HCT116 (cell line): ENCODE data around the gene EIF6. TPM values are rescaled to one million over a fixed set of nuclear protein-coding genes. Genes with fewer than 3 reads are reported as not detected.
A peak's percentile ranks its signal among the peaks of the same experiment; 100 is the strongest.

Source experiments
- ATAC-seq: fragments of 200-7000 bp; cut with Tn5 transposase; 2 replicates; pipeline ENCODE4 v1.9.1; 2020; ENCODE audit warnings: mild to moderate bottlenecking, moderate library complexity
- BruUV-seq: library from RNA; stranded (reverse); fragments of 400-500 nt; replicated peaks from 2 replicates; lab custom pipeline; 2021; lab: Mats Ljungman, UMichigan
- CTCF ChIA-PET: fragments of 300-600 bp; sonication (Branson Sonifier 250); formaldehyde crosslinking; loops from one replicate; lab custom pipeline; 2021; ENCODE audit warnings: antibody characterized with exemption; lab: Charles Lee
- POLR2A ChIA-PET: fragments of 300-600, 350-600 bp; sonication (Branson Sonifier 250); formaldehyde crosslinking; loops from one replicate; lab custom pipeline; 2021; ENCODE audit warnings: antibody characterized with exemption; lab: Charles Lee
- RAD21 ChIA-PET, 2 experiments: fragments of 300-600 bp; sonication (Branson Sonifier 250); formaldehyde crosslinking; loops; one replicate each; lab custom pipeline; 2023; ENCODE audit warnings: low total read pairs in 2 of 2; ENCODE audit not compliant: uncharacterized antibody in 2 of 2, unreplicated experiment in 2 of 2, low non-redundant PET in 1 of 2; lab: Charles Lee
- DNase-seq: peaks from one replicate; pipeline ENCODE4 v3.0.0-alpha.2; 2010; ENCODE audit warnings: low read depth, low spot score
- H2AFZ ChIP-seq: fragments of 200-600 bp; shearing (Covaris generic), sonication (generic); 2 replicates; pipeline ENCODE4 v1.6.1; 2017; ENCODE audit warnings: low read depth, mixed run types, mixed read lengths, antibody characterized with exemption, low read length; ENCODE audit not compliant: poor library complexity, severe bottlenecking
- H3K27ac ChIP-seq: 2 replicates; pipeline ENCODE4 v1.5.1; 2012; ENCODE audit warnings: low read depth, low read length
- H3K27me3 ChIP-seq: fragments of 200-600 bp; sonication (generic); 2 replicates; pipeline ENCODE4 v1.6.1; 2016; ENCODE audit warnings: mixed run types, low read length, mixed read lengths; ENCODE audit not compliant: insufficient read depth
- H3K36me3 ChIP-seq, 2 experiments: fragments of 200-500 bp in 1 of 2; fragments of 200-600 bp in 1 of 2; sonication (Bioruptor generic) in 1 of 2; sonication (generic) in 1 of 2; 2 replicates each; pipeline versions ENCODE4 v1.5.1 to v1.6.1; 2014 to 2016; ENCODE audit warnings: low read length in 2 of 2, inconsistent platforms in 1 of 2, mixed read lengths in 1 of 2, mixed run types in 1 of 2; ENCODE audit not compliant: insufficient read depth in 2 of 2, control insufficient read depth in 1 of 2
- H3K4me1 ChIP-seq, 2 experiments: fragments of 200-600 bp in 1 of 2; sonication (generic) in 1 of 2; 2 replicates each; pipeline versions ENCODE4 v1.5.1 to v1.6.1; 2012 to 2017; ENCODE audit warnings: low read length in 2 of 2, inconsistent platforms in 1 of 2, mild to moderate bottlenecking in 1 of 2, mixed read lengths in 1 of 2, mixed run types in 1 of 2, moderate library complexity in 1 of 2; ENCODE audit not compliant: insufficient read depth in 2 of 2, control insufficient read depth in 1 of 2
- H3K4me2 ChIP-seq: fragments of 200-600 bp; sonication (generic); 2 replicates; pipeline ENCODE4 v1.6.1; 2017; ENCODE audit warnings: mixed run types, low read length, mixed read lengths
- H3K4me3 ChIP-seq, 2 experiments: fragments of 200-600 bp in 1 of 2; sonication (generic) in 1 of 2; replicated peaks in 1 of 2; 2 replicates each; pipeline ENCODE4 v1.5.1; 2011 to 2016; ENCODE audit warnings: low read length in 2 of 2, control low read depth in 1 of 2, low read depth in 1 of 2, mild to moderate bottlenecking in 1 of 2, mixed read lengths in 1 of 2, mixed run types in 1 of 2
- H3K79me2 ChIP-seq: fragments of 200-600 bp; sonication (generic); 2 replicates; pipeline ENCODE4 v1.6.1; 2017; ENCODE audit warnings: mild to moderate bottlenecking, mixed run types, low read length, moderate library complexity, mixed read lengths; ENCODE audit not compliant: insufficient read depth
- H3K9ac ChIP-seq: fragments of 200-600 bp; sonication (generic); 2 replicates; pipeline ENCODE4 v1.6.1; 2016; ENCODE audit warnings: low read length, mixed read lengths
- H3K9me2 ChIP-seq: fragments of 200-600 bp; sonication (generic), shearing (Covaris generic); 2 replicates; pipeline ENCODE4 v1.6.1; 2017; ENCODE audit warnings: mixed run types, mild to moderate bottlenecking, moderate library complexity; ENCODE audit not compliant: insufficient read depth
- H3K9me3 ChIP-seq, 2 experiments: fragments of 200-500 bp in 1 of 2; fragments of 200-600 bp in 1 of 2; sonication (Bioruptor generic) in 1 of 2; sonication (generic) in 1 of 2; 2 replicates each; pipeline ENCODE4 v1.6.1; 2014 to 2017; ENCODE audit warnings: low read length in 2 of 2, mixed read lengths in 2 of 2, inconsistent platforms in 1 of 2, low read depth in 1 of 2, mild to moderate bottlenecking in 1 of 2, mixed run types in 1 of 2, moderate library complexity in 1 of 2; ENCODE audit not compliant: control insufficient read depth in 1 of 2, insufficient read depth in 1 of 2
- H4K20me1 ChIP-seq: fragments of 200-600 bp; sonication (generic), shearing (Covaris generic); 2 replicates; pipeline ENCODE4 v1.6.1; 2017; ENCODE audit warnings: mixed run types, mild to moderate bottlenecking, moderate library complexity; ENCODE audit not compliant: insufficient read depth
- CBX3 ChIP-seq: IDR thresholded peaks from 2 replicates; pipeline ENCODE4 v1.6.1; 2012; ENCODE audit warnings: low read depth
- CEBPB ChIP-seq: IDR thresholded peaks from 2 replicates; pipeline ENCODE4 v1.6.1; 2012; ENCODE audit warnings: low read depth
- ELF1 ChIP-seq: IDR thresholded peaks from 2 replicates; pipeline ENCODE4 v1.6.1; 2012; ENCODE audit warnings: low read depth, borderline replicate concordance
- EZH2 ChIP-seq: fragments of 200-600 bp; sonication (generic); IDR thresholded peaks from 2 replicates; pipeline ENCODE4 v1.6.1; 2017; ENCODE audit warnings: antibody characterized with exemption, mixed run types
- EZH2phosphoT487 ChIP-seq: fragments of 200-600 bp; IDR thresholded peaks from 2 replicates; pipeline ENCODE4 v1.6.1; 2018; ENCODE audit warnings: antibody characterized with exemption, borderline replicate concordance
- FOSL1 ChIP-seq: IDR thresholded peaks from 2 replicates; pipeline ENCODE4 v1.6.1; 2012; ENCODE audit warnings: low read depth
- JUND ChIP-seq: IDR thresholded peaks from 2 replicates; pipeline ENCODE4 v1.6.1; 2012
- POLR2A ChIP-seq: IDR thresholded peaks from 2 replicates; pipeline ENCODE4 v1.7.0; 2011; ENCODE audit warnings: borderline replicate concordance; ENCODE audit not compliant: insufficient read depth, insufficient read length; ENCODE audit errors: extremely low read depth
- POLR2AphosphoS5 ChIP-seq: IDR thresholded peaks from 2 replicates; pipeline ENCODE4 v1.6.1; 2011; ENCODE audit warnings: mild to moderate bottlenecking, low read depth, low read length, moderate library complexity
- RAD21 ChIP-seq: IDR thresholded peaks from 2 replicates; pipeline ENCODE4 v1.6.1; 2012; ENCODE audit warnings: low read depth, mild to moderate bottlenecking
- SIN3A ChIP-seq: IDR thresholded peaks from 2 replicates; pipeline ENCODE4 v1.6.1; 2012; ENCODE audit warnings: low read depth
- SP1 ChIP-seq: IDR thresholded peaks from 2 replicates; pipeline ENCODE4 v1.6.1; 2012; ENCODE audit warnings: low read depth
- TCF7L2 ChIP-seq: IDR thresholded peaks from 2 replicates; pipeline ENCODE4 v1.7.0; 2011; ENCODE audit warnings: borderline replicate concordance, inconsistent platforms; ENCODE audit not compliant: insufficient read depth, insufficient read length; ENCODE audit errors: extremely low read depth
- ZBTB33 ChIP-seq: IDR thresholded peaks from 2 replicates; pipeline ENCODE4 v1.6.1; 2011; ENCODE audit warnings: mild to moderate bottlenecking, low read length, moderate library complexity; ENCODE audit not compliant: insufficient replicate concordance; ENCODE audit errors: extremely low read depth
- ZFX ChIP-seq: fragments of 450-650 bp; IDR thresholded peaks from 2 replicates; pipeline ENCODE4 v1.6.1; 2017
- ZNF274 ChIP-seq: fragments of 200-500 bp; sonication (Bioruptor generic); IDR thresholded peaks from 2 replicates; pipeline ENCODE4 v1.6.1; 2014; ENCODE audit warnings: mild to moderate bottlenecking, low read depth, low read length, inconsistent platforms
- intact Hi-C: fragments of 100-400 bp; cut with micrococcal nuclease; formaldehyde crosslinking; loops from 2 replicates; pipeline ENCODE4 v1.10.0; 2022
- total RNA-seq: library from RNA; stranded (reverse); gene quantifications from one replicate; pipeline ENCODE4 v1.2.1, GENCODE V29; 2021; ENCODE audit not compliant: unreplicated experiment
- TF ChIP-seq, protein P1 (sequence below), 3 experiments: fragments of 200-600 bp in 1 of 3; sonication (generic) in 1 of 3; IDR thresholded peaks in 2 of 3; conservative IDR thresholded peaks in 1 of 3; 2 replicates each; pipeline ENCODE4 v1.5.1; 2012 to 2017; ENCODE audit warnings: low read depth in 2 of 3, low read length in 2 of 3, antibody characterized with exemption in 1 of 3, borderline replicate concordance in 1 of 3, control low read depth in 1 of 3, mild to moderate bottlenecking in 1 of 3, mixed read lengths in 1 of 3, mixed run types in 1 of 3, moderate library complexity in 1 of 3; ENCODE audit not compliant: insufficient read depth in 1 of 3

Gene EIF6
- total RNA-seq, 1 experiment from 2014 or later, result 209 TPM

DNA sequence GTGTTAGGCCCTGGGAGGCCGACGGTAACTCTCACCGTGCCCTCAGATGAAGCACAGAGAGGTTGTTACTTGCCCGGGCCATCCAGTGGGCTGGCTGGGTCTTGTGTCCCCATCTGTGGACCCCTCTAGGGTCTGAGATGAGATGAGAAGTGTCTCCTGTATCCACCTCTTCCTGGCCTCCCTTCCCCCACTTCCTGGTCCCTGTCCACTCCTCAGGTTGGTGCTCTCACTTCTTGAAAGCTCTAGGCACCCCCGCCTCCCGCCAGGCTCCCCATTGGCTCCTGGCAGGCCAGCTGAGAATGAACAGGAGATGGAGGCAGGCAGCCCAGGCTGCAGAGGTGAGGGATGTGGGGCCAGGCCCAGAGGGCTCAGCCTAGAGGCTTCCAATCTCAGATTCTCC lies 8.2 kb downstream of the EIF6 start:
- intact Hi-C loops, result no loop called here
- Histone ChIP-seq H3K27ac (peak overlapping the region; percentile 78), H3K9ac (peak overlapping the region; percentile 80; the same call in 1 of the 2 replicates), H3K9me2 (no peaks in the 10 kb centered on the region), H3K36me3 (peaks cover 17 to 36% of the 10 kb centered on the region in 2 experiments)
- no peak for ATAC-seq
- POLR2A ChIA-PET, result no interaction called here
- TF ChIP-seq SP1 (no peak), EZH2phosphoT487 (no peak), FOSL1 (no peak), EZH2 (no peak), RAD21 (no peak), ZNF274 (no peak)
- TF ChIP-seq, all 23 proteins: peak for 0
- TSS peak; percentile 36 for BruUV-seq
- DNase-seq, result no peak
- Histone ChIP-seq H3K79me2 (peaks cover 43% of the 10 kb centered on the region), H3K4me2 (peak overlapping the region; percentile 88), H3K4me1 (peaks cover 7 to 24% of the 10 kb centered on the region in 2 experiments; a peak in 3 of 4 replicates), H3K9me3 (no peaks in the 10 kb centered on the region), H3K4me3 (peak overlapping the region; percentile 83 to 87), H3K27me3 (no peaks in the 10 kb centered on the region), H4K20me1 (no peaks in the 10 kb centered on the region), H2AFZ (no peak overlapping the region)
- CTCF ChIA-PET, result no interaction called here
- RAD21 ChIA-PET, result no interaction called here

DNA sequence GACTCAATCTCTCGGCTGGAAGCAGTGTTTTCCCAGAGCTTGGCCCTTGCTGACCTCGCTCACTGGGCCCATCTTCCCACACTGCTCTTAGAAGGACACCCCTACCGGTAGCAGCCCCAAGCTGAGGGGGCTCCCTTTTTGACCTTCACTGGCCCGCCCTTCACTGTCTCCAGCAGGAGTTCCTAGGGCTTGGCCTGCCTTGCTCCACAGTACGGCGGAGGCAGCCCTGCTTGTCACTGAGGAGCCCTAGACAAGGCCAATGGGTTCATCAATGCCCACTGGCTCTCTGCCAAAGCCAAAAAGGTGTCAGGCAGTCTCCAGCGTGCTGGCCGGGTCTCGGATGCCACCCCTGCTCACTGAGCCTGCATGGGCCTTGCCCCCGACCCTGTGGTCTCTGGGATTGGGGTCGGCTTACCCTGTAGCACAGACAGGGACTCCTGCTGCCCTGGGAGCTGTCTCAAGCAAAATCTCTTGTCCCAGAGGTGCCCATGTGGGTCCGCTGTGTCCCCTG lies 8.8 kb downstream of the EIF6 start:
- no TSS peak for BruUV-seq
- DNase-seq, result no peak
- POLR2A ChIA-PET, result no interaction called here
- Histone ChIP-seq H3K27ac (peak overlapping the region; percentile 11; the same call in 1 of the 2 replicates), H3K9me3 (no peaks in the 10 kb centered on the region), H3K36me3 (peaks cover 16 to 35% of the 10 kb centered on the region in 2 experiments), H3K9ac (no peak overlapping the region), H2AFZ (no peak overlapping the region), H3K79me2 (peaks cover 37% of the 10 kb centered on the region), H3K4me1 (peaks cover 7 to 24% of the 10 kb centered on the region in 2 experiments; a peak in 3 of 4 replicates), H3K4me2 (no peak overlapping the region), H3K27me3 (no peaks in the 10 kb centered on the region), H4K20me1 (no peaks in the 10 kb centered on the region), H3K4me3 (no peak overlapping the region), H3K9me2 (no peaks in the 10 kb centered on the region)
- ATAC-seq, result no peak
- intact Hi-C loops, result no loop called here
- CTCF ChIA-PET, result no interaction called here
- RAD21 ChIA-PET, result no interaction called here
- TF ChIP-seq RAD21 (no peak), FOSL1 (no peak), JUND (no peak), CEBPB (no peak), ELF1 (no peak), EZH2phosphoT487 (no peak), CBX3 (no peak), ZFX (no peak), ZNF274 (no peak), POLR2A (no peak), ZBTB33 (no peak), SIN3A (no peak), TCF7L2 (no peak), POLR2AphosphoS5 (no peak; the same call in 1 of the 2 replicates)
- TF ChIP-seq, protein P1, sequence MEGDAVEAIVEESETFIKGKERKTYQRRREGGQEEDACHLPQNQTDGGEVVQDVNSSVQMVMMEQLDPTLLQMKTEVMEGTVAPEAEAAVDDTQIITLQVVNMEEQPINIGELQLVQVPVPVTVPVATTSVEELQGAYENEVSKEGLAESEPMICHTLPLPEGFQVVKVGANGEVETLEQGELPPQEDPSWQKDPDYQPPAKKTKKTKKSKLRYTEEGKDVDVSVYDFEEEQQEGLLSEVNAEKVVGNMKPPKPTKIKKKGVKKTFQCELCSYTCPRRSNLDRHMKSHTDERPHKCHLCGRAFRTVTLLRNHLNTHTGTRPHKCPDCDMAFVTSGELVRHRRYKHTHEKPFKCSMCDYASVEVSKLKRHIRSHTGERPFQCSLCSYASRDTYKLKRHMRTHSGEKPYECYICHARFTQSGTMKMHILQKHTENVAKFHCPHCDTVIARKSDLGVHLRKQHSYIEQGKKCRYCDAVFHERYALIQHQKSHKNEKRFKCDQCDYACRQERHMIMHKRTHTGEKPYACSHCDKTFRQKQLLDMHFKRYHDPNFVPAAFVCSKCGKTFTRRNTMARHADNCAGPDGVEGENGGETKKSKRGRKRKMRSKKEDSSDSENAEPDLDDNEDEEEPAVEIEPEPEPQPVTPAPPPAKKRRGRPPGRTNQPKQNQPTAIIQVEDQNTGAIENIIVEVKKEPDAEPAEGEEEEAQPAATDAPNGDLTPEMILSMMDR (IDR thresholded peaks at IDR 0.05 in 2 of 3, conservative IDR thresholded peaks at IDR 0.05 in 1 of 3; ENCODE audit: borderline replicate concordance in 1 of 3, insufficient read depth in 1 of 3, low read depth in 2 of 3, low read length in 2 of 3), result no peak
